Stimulated activated CD4-positive, alpha-beta T cell treated with anti-CD3 and anti-CD28 coated beads, TNF-alpha, amount 100 ng/mL, for 48 hours (primary cell): ENCODE data around the gene ACSL5.
"Not testable (repeated sequence)": the region's sequence is repeated elsewhere in the genome, so short reads cannot be mapped to it uniquely, and the experiment has no call there.

Experiments
- DNase-seq, 3 donors: peaks; one replicate each; pipeline ENCODE4 v3.0.0-alpha.2; 2020; ENCODE audit warnings: low read depth in 3 of 3

ACSL5 gene

DNA sequence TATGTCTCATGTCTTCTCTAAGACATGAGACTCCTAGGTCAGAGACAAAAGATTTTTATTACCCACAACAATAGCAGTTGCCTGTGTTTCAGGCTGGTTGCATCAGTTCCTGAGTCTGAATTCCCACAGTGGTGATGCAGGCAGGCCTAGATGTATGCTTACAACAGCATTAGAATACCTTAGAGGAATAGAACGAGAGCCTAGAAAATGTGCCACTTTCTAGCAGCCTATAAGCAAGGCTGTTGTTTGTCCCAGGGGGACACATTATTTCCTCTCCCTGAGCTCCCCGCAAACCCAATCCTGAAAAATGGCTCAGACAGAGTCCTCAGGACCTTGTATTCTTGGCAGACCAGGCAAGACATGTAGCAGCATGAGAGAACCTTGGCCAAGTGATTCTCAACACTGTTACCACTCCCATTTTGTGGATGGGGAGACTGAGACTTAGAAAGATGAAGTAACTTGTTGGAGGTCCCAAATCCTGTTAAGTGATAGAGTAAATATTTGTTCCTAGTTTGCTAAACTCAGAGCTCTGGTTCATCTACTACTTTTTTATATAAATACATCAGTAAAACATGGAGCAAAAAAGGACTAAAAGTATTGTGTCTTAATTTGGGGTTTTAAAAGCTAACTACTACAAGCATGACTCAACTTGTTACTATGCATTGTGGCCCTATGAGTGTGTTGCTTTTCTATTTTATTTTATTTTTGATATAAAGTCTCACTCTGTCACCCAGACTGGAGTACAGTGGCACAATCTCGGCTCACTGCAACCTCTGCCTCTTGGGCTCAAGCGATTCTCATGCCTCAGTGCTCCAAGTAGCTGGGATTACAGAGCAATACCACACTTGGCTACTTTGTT is 87.3 kb downstream of the ACSL5 start:
- DNase-seq = peak in 2 of 3 donors; percentile 15 to 52

DNA sequence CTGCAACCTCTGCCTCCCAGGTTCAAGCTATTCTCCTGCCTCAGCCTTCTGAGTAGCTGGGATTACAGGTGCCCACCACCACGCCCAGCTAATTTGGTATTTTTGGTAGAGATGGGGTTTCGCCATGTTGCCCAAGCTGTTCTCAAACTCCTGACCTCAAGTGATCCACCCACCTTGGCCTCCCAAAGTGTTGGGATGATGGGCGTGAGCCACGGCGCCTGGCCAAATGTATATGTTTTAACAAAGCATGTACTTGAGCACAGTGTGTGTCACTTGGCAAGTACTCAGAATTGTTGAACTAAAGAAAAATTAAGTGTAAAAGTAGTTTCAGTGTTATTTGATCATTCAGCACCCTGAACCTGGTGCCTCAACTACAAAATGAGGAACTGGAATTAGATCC is 90.2 kb downstream of the ACSL5 start:
- not testable (repeated sequence) for DNase-seq

DNA sequence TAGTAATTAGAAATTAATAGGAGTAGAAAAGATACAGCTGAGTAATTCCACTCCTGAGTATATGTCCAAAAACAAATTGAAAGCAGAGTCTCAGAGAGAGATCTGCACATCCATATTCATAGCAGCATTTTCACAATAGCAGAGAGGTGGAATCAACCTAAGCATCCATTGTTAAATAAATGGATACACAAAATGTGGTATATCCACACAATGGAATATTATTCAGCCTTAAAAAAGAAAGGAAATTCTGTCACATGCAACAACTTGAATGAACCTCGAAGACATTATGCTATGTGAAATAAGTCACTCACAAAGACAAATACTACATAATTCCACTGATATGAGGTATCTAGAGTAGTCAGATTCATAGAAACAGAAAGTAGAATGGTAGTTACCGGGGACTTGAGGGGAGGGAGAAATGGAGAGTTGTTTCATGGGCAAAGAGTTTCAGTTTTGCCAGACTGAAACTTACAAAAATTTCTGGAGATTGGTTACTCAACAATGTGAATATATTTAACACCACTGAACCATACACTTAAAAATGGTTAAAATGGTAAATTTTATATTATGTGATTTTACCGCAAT is 91.5 kb downstream of the ACSL5 start:
- no peak for DNase-seq

DNA sequence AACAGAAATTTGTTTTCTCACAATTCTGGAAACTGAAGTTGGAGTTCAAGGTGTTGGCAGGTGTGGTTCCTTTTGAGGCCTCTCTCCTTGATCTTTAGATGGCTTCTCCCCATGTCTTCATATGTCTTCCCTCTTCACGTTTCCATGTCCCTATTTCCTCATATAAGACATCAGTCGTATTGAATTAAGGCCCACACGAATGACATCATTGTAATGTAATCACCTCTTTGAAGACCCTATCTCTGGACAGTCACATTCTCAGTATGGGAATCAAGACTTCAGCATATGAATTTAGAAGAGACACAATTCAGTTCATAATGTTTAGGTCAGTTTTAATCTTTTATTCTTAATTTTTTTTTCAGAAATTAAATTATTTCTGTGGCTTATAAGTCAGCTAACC is 92.9 kb downstream of the ACSL5 start:
- DNase-seq = no peak

DNA sequence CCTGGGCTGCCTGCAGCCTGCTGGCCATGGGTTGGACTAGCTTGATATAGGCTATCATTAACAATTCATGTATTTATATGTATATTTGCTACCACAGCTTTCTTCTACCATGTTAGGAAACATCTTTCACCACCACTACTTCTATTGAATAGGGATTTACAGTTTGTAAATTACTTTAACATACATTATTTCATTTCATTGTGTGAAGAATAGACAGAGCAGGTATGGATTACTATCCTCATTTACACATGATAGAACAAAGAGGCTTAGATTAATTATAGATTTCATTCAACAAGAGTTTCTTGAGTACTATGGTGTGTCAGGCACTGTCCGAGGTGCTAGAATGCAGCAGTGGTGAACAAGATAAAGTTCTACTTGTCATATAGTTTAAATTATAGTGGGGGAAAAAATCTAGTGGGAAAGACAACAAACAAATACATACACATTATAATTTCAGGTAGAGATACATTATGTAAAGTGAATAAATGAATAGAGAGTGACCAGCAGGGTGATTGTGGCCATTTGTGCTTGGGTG is 93.7 kb downstream of the ACSL5 start:
- DNase-seq = no peak

DNA sequence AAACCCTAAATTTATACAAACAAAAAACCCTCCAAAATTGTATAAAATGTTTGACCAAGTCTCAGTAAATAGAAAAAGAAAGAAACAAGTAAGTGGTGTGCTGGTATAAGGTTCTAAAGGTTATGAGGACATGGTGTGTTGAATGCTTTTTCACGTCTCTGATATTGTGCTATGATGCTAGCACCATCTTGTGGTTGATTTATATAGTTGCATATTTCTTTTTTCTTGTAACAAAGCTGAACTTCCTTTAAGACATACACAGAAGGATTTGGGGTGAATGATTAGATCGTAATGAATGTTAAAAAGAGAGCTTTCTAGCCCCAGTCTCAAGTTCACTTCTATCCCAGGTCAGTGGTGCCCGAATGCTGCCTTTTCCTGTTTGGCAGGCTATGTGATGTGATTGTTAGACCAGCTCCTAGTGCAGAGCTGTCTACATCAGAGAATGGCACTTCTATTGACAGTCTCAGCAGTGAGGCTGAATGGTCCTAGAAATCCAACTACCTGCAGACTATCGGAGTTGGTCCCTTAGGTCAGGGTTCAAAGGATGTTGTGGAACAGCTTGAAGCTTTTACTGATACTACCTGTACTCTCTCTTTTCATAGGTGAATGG is 98.1 kb downstream of the ACSL5 start:
- DNase-seq = no peak

DNA sequence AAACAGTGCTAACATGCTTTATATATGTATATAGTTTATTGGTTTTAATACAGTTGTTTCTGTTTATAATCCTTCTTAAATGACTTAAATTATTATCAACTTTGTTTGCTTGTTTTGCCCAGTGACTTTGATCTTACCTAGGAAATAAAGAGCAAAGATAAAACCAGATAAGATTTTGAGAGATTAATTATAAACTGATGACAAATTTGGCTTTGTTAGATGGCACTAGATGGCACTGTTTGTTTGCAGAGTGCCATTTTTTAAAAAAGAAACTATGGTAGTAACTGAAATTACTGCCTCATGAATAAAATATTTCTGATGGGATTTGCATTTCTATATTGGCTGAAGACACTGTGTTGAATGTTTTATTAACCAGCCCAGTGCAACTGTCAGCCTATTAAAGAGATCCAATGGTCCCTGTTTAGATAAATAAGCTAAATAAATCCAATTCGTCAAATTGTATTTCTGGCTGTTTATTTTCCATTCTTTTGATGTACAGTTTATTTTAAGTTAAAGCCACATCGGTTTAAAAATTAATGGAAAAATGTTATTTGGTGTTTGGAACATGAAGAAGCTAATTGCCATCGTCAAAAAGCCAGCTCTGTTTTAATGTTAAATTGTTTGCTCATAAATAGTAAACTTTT is 101.8 kb downstream of the ACSL5 start:
- no peak for DNase-seq
